ENCODE results near the gene NPAS1.

Gene NPAS1

DNA sequence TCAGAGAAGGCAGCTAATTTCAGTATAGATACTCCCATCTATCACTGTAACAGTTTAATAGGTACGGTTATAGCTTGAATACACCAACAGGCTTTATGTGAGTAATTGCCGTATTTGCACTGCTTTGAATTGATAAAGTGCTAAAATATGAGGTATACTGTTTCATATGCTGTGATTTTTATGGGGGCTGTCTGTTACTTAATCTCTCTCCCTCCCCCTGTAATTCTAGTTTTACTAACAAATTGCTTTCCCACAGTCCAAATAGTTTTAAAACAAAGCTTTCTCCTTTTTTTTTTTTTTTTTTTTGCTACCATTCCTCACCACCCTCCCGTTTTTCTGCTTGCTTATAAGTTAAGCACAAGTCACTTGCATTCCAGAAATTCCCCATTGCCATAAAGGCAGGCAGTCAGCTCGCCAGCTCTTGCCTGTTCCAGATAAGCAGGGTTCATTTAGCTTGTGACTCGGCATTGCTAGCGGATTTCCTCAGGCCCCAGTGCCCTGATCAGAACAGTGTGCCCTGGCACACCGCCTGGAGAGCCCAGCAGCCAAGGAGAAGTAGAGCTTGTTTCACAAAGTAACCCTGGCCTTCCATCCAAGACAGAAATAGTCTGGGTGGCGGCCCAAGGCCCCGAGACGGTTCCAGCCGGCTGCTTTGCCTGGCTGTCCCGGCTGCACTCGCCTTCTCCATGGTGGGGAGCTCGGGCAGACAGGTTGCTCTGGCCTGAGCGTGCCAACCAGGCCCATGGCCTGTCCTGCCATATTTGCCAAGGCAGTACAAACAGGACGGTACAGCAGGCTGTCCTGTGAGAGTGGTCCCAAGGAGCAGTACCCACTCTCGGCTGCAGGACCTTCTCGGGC, 43.5 kb upstream of the NPAS1 start:
- in situ Hi-C loops (cut with HindIII; ENCODE audit: low sequenced_read_pairs), result no loop called here
- no peak overlapping the region for H3K4me3 ChIP-seq (ENCODE audit: low read depth, low read length)
- TF ChIP-seq, protein P1, sequence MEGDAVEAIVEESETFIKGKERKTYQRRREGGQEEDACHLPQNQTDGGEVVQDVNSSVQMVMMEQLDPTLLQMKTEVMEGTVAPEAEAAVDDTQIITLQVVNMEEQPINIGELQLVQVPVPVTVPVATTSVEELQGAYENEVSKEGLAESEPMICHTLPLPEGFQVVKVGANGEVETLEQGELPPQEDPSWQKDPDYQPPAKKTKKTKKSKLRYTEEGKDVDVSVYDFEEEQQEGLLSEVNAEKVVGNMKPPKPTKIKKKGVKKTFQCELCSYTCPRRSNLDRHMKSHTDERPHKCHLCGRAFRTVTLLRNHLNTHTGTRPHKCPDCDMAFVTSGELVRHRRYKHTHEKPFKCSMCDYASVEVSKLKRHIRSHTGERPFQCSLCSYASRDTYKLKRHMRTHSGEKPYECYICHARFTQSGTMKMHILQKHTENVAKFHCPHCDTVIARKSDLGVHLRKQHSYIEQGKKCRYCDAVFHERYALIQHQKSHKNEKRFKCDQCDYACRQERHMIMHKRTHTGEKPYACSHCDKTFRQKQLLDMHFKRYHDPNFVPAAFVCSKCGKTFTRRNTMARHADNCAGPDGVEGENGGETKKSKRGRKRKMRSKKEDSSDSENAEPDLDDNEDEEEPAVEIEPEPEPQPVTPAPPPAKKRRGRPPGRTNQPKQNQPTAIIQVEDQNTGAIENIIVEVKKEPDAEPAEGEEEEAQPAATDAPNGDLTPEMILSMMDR (IDR thresholded peaks at IDR 0.05; ENCODE audit: low read depth, low read length), result no peak
- DNase-seq (ENCODE audit: low read depth, low spot score), result peak; percentile 96

- TF ChIP-seq, protein P1 (IDR thresholded peaks at IDR 0.05; ENCODE audit: low read depth, low read length), result no peak
- no peak overlapping the region for H3K4me3 ChIP-seq (ENCODE audit: low read depth, low read length)
- DNase-seq (ENCODE audit: low read depth, low spot score), result peak; percentile 57
- in situ Hi-C loops (cut with HindIII; ENCODE audit: low sequenced_read_pairs), result no loop called here
Observed at GRCh38 chr19:46976845-46977320, 42.8 kb upstream of the NPAS1 start.

DNA sequence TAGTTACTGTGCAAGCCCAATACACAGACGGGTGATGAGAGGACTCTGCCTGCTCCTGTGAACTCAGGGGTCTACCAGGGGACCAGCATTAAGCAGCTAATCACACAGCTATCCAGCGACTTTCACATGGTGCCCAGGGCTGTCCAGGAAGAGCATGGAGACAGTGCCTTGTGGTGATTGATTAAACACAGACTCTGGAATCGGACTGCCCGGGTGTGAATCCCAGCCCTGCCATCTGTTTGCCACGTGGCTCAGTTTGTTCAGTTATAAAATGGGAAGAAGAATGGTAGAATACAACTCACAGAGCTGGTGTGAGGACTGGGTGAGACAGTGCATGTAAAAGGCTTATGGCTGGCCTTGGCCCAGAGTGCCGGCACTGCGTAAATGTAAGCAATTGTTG, 42.1 kb upstream of the NPAS1 start:
- TF ChIP-seq, protein P1 (IDR thresholded peaks at IDR 0.05; ENCODE audit: low read depth, low read length), result no peak
- H3K4me3 ChIP-seq (ENCODE audit: low read depth, low read length), result no peak overlapping the region
- DNase-seq (ENCODE audit: low read depth, low spot score), result no peak
- in situ Hi-C loops (cut with HindIII; ENCODE audit: low sequenced_read_pairs), result no loop called here

GRCh38 chr19:46978171-46978869, 41.3 kb upstream of the NPAS1 start:
- in situ Hi-C loops (cut with HindIII; ENCODE audit: low sequenced_read_pairs), result no loop called here
- TF ChIP-seq, protein P1 (IDR thresholded peaks at IDR 0.05; ENCODE audit: low read depth, low read length), result no peak
- H3K4me3 ChIP-seq (ENCODE audit: low read depth, low read length), result no peak overlapping the region
- DNase-seq (ENCODE audit: low read depth, low spot score), result no peak

DNA sequence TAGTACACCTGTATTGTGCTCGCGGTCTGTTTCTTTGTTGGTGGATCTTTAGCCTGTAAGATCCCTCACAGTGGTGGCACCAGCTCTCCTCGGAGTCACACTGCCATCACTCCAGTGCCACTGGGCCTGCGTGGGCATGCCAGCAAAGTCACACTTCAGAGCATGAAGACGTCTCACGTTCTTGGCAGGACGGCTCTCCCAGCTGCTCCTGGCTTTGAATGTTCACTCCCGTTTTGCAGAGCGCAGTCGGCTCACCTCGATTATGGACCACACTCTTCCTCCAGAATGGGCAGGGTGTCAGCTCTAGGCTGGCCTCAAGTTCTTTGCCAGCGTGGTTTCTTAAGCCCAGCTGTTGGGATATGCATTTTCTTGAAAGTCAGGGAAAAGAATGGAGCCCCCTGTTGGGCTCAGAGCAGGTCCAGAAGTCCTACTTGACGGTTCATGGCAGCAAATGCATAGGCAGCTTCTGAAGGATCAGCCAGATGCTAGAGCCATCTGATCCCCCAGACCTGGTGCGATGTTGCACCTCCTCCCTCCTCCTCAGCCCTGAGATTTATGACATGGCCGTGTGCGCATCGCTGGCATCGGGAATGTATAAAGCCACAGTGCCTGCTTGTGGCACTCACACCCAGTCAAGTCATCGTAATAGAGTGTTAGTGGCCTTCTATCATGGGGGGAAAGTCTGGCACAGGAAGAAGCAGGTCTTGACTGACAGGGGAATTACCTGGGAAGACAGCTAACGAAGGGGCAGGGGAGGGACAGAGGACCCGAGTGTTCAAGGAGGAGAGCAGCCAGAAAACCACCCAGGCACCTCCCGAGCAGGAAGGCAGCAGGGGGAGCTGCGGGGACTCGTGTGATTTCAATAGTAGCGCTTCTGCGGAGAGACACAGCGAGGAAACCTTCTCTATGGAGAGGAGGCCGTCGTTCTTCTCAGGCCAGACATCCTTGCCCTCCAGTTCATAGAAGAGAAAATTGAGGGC, 40.2 kb upstream of the NPAS1 start:
- in situ Hi-C loops (cut with HindIII; ENCODE audit: low sequenced_read_pairs), result no loop called here
- TF ChIP-seq, protein P1 (IDR thresholded peaks at IDR 0.05; ENCODE audit: low read depth, low read length), result peak; percentile 7
- no peak for DNase-seq (ENCODE audit: low read depth, low spot score)
- H3K4me3 ChIP-seq (ENCODE audit: low read depth, low read length), result no peak overlapping the region

- in situ Hi-C loops (cut with HindIII; ENCODE audit: low sequenced_read_pairs), result no loop called here
- no peak for DNase-seq (ENCODE audit: low read depth, low spot score)
- TF ChIP-seq, protein P1 (IDR thresholded peaks at IDR 0.05; ENCODE audit: low read depth, low read length), result no peak
Observed at GRCh38 chr19:46980761-46981160, 38.9 kb upstream of the NPAS1 start.

More at GRCh38 chr19:46980761-46981160, 38.9 kb upstream of the NPAS1 start:
- no peak overlapping the region for H3K4me3 ChIP-seq (ENCODE audit: low read depth, low read length)
